IMR-90 (cell line): ENCODE measurements around the gene NDFIP2. TPM values are rescaled to one million over a fixed set of nuclear protein-coding genes. Genes with fewer than 3 reads are reported as not detected.

ENCODE experiments used
- ATAC-seq: fragments of 200-7000 bp; cut with Tn5 transposase; 2 replicates; pipeline ENCODE4 v1.9.1; 2020; ENCODE audit warnings: low read depth, mild to moderate bottlenecking, moderate library complexity
- BruUV-seq: library from RNA; stranded (reverse); fragments of 400-500 nt; replicated peaks from 2 replicates; lab custom pipeline; 2021; lab: Mats Ljungman, UMichigan
- CTCF ChIA-PET: fragments of 300-600 bp; formaldehyde crosslinking; extraction: SDS; loops from one replicate; lab custom pipeline; 2021; ENCODE audit warnings: antibody characterized with exemption; lab: Yijun Ruan, JAX
- POLR2A ChIA-PET: fragments of 300-600 bp; sonication (Branson Sonifier 250); formaldehyde crosslinking; loops from one replicate; lab custom pipeline; 2022; ENCODE audit warnings: antibody characterized with exemption; ENCODE audit not compliant: unreplicated experiment; lab: Charles Lee
- DNase-seq: peaks from one replicate; pipeline ENCODE4 v3.0.0; 2013
- H2AFZ ChIP-seq: replicated peaks from 2 replicates; pipeline ENCODE3; 2013; ENCODE audit warnings: low read length, mild to moderate bottlenecking; ENCODE audit not compliant: poor library complexity
- H2AK5ac ChIP-seq: 2 replicates; pipeline ENCODE4 v1.6.1; 2013; ENCODE audit warnings: low read depth, low read length, inconsistent platforms
- H2AK9ac ChIP-seq: replicated peaks from 2 replicates; pipeline ENCODE3; 2013; ENCODE audit warnings: mild to moderate bottlenecking, low read depth, low read length, moderate library complexity; ENCODE audit not compliant: poor library complexity
- H2BK120ac ChIP-seq: 2 replicates; pipeline ENCODE4 v1.6.1; 2013; ENCODE audit warnings: low read depth, low read length, inconsistent platforms
- H2BK15ac ChIP-seq: 3 replicates; pipeline ENCODE4 v1.6.1; 2013; ENCODE audit warnings: low read depth, low read length, inconsistent platforms
- H2BK20ac ChIP-seq: 2 replicates; pipeline ENCODE4 v1.6.1; 2013; ENCODE audit warnings: low read depth, mild to moderate bottlenecking, inconsistent platforms, low read length, moderate library complexity
- H2BK5ac ChIP-seq: 2 replicates; pipeline ENCODE4 v1.6.1; 2013; ENCODE audit warnings: mild to moderate bottlenecking, low read depth, low read length, inconsistent platforms; ENCODE audit not compliant: poor library complexity, severe bottlenecking
- H3K14ac ChIP-seq: replicated peaks from 2 replicates; pipeline ENCODE4 v1.6.1; 2013; ENCODE audit warnings: low read depth, low read length, inconsistent platforms
- H3K18ac ChIP-seq: 2 replicates; pipeline ENCODE4 v1.6.1; 2013; ENCODE audit warnings: low read depth, low read length, control low read depth
- H3K23ac ChIP-seq: 2 replicates; pipeline ENCODE4 v1.6.1; 2013; ENCODE audit warnings: low read depth, low read length, inconsistent platforms
- H3K27ac ChIP-seq: 2 replicates; pipeline ENCODE4 v1.5.1; 2013; ENCODE audit warnings: mild to moderate bottlenecking, control low read depth, low read length; ENCODE audit not compliant: insufficient read depth
- H3K27me3 ChIP-seq: 2 replicates; pipeline ENCODE4 v1.6.1; 2013; ENCODE audit warnings: low read length; ENCODE audit not compliant: control insufficient read depth, insufficient read depth
- H3K36me3 ChIP-seq: 2 replicates; pipeline ENCODE4 v1.6.1; 2013; ENCODE audit warnings: low read length, mixed read lengths; ENCODE audit not compliant: control insufficient read depth, insufficient read depth
- H3K4ac ChIP-seq: 2 replicates; pipeline ENCODE4 v1.6.1; 2013; ENCODE audit warnings: low read depth, low read length, inconsistent platforms
- H3K4me1 ChIP-seq: 2 replicates; pipeline ENCODE4 v1.6.1; 2013; ENCODE audit warnings: low read length, mixed read lengths; ENCODE audit not compliant: control insufficient read depth, insufficient read depth
- H3K4me2 ChIP-seq: 2 replicates; pipeline ENCODE4 v1.6.1; 2013; ENCODE audit warnings: low read depth, mild to moderate bottlenecking, control low read depth, low read length, moderate library complexity
- H3K4me3 ChIP-seq: 2 replicates; pipeline ENCODE4 v1.5.1; 2013; ENCODE audit warnings: low read depth, mild to moderate bottlenecking, control low read depth, low read length, moderate library complexity; ENCODE audit not compliant: insufficient read depth
- H3K56ac ChIP-seq: 2 replicates; pipeline ENCODE4 v1.6.1; 2013; ENCODE audit warnings: low read length, inconsistent platforms; ENCODE audit not compliant: insufficient read depth; ENCODE audit errors: extremely low read depth
- H3K79me1 ChIP-seq, 2 experiments: 2 replicates each; pipeline ENCODE4 v1.6.1; 2013; ENCODE audit warnings: low read length in 2 of 2, inconsistent platforms in 1 of 2, low read depth in 1 of 2
- H3K9ac ChIP-seq: 2 replicates; pipeline ENCODE4 v1.6.1; 2013; ENCODE audit warnings: low read depth, low read length, control low read depth
- H3K9me1 ChIP-seq: 2 replicates; pipeline ENCODE4 v1.6.1; 2013; ENCODE audit warnings: low read length, inconsistent platforms; ENCODE audit not compliant: insufficient read depth
- H3K9me3 ChIP-seq: 2 replicates; pipeline ENCODE4 v1.6.1; 2013; ENCODE audit warnings: low read length; ENCODE audit not compliant: control insufficient read depth, insufficient read depth
- H4K20me1 ChIP-seq: 2 replicates; pipeline ENCODE4 v1.6.1; 2013; ENCODE audit warnings: low read length, inconsistent platforms; ENCODE audit not compliant: insufficient read depth
- H4K5ac ChIP-seq: 2 replicates; pipeline ENCODE4 v1.6.1; 2013; ENCODE audit warnings: mild to moderate bottlenecking, low read depth, low read length, control low read depth
- H4K8ac ChIP-seq, 2 experiments: 2 replicates each; pipeline ENCODE4 v1.6.1; 2013; ENCODE audit warnings: low read depth in 2 of 2, low read length in 2 of 2, control low read depth in 1 of 2, inconsistent platforms in 1 of 2
- H4K91ac ChIP-seq: 2 replicates; pipeline ENCODE4 v1.6.1; 2013; ENCODE audit warnings: low read depth, low read length, inconsistent platforms; ENCODE audit not compliant: insufficient read depth
- CHD1 ChIP-seq: IDR thresholded peaks from 2 replicates; pipeline ENCODE4 v1.6.1; 2012; ENCODE audit warnings: low read depth, low read length, improper control_type of control experiment
- FOS ChIP-seq: fragments of 150-350 bp; IDR thresholded peaks from 2 replicates; pipeline ENCODE4 v1.6.1; 2016; ENCODE audit warnings: low read depth, low read length
- MAZ ChIP-seq: IDR thresholded peaks from 2 replicates; pipeline ENCODE4 v1.6.1; 2012; ENCODE audit warnings: low read depth, mild to moderate bottlenecking, low read length, improper control_type of control experiment, moderate library complexity, borderline replicate concordance
- MXI1 ChIP-seq: IDR thresholded peaks from 2 replicates; pipeline ENCODE4 v1.6.1; 2012; ENCODE audit warnings: low read depth, mild to moderate bottlenecking, low read length, moderate library complexity, borderline replicate concordance
- POLR2A ChIP-seq: IDR thresholded peaks from 2 replicates; pipeline ENCODE4 v1.6.1; 2012; ENCODE audit warnings: mild to moderate bottlenecking, low read depth, low read length
- RCOR1 ChIP-seq: IDR thresholded peaks from 2 replicates; pipeline ENCODE4 v1.6.1; 2012; ENCODE audit warnings: mild to moderate bottlenecking, low read length, improper control_type of control experiment; ENCODE audit not compliant: insufficient replicate concordance
- RFX5 ChIP-seq: IDR thresholded peaks from 2 replicates; pipeline ENCODE4 v1.8.0; 2012; ENCODE audit warnings: low read depth, mild to moderate bottlenecking, low read length, moderate library complexity
- WGBS, 2 experiments: methylation state at CpG; one replicate each; pipeline versions ENCODE4 v1.1.5 to v1.1.7; 2013; ENCODE audit warnings: missing lambda C conversion rate in 2 of 2; ENCODE audit not compliant: insufficient read length in 1 of 2; ENCODE audit errors: extremely low coverage in 2 of 2; 5-methylcytosine and 5-hydroxymethylcytosine counted together
- dilution Hi-C: fragments of 300-500 bp; cut with HindIII; formaldehyde crosslinking; loops from one replicate; pipeline ENCODE4 v1.14.3; 2018; ENCODE audit warnings: low sequenced_read_pairs; ENCODE audit not compliant: unreplicated experiment
- in situ Hi-C: fragments of 300-500 bp; cut with MboI; formaldehyde crosslinking; loops from 3 replicates; pipeline ENCODE4 v1.14.3; 2019; ENCODE audit warnings: low sequenced_read_pairs, inconsistent platforms, mixed read lengths
- intact Hi-C: fragments of 100-400 bp; cut with micrococcal nuclease; formaldehyde crosslinking; loops from 2 replicates; pipeline ENCODE4 v1.10.0; 2022
- polyA plus RNA-seq, 3 experiments: library from polyadenylated mRNA; depleted of rRNA; stranded (reverse); fragments of >200 nt; gene quantifications; 2 replicates each; pipeline ENCODE4 v1.2.3, GENCODE V29; 2012; ENCODE audit warnings: low replicate concordance in 1 of 3
- total RNA-seq: library from RNA; depleted of rRNA; stranded (reverse); fragments of >200 nt; gene quantifications from 2 replicates; pipeline ENCODE4 v1.2.3, GENCODE V29; 2012

The NDFIP2 gene
- total and polyA plus RNA-seq, 2 of the 4 experiments (the other 2 are of a cell fraction): 23.8 to 25.8 TPM

DNA sequence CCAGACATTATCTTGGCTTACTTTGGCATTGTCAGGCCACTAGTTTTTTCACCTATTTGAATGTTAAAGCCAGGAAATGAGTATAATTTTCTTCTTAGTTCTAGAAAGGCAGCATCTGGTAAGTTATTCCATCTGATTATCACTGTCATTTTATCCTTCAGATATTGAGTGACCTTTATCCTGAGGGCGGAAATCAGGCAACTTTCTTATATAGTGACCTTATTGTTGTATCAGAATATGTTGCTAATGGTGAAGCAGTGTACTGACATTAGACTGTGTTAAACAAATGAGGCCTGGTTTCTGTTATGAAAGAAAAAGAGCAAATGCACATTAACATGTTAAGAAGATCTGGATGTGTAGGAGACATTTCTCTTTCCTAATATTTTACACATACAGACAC lies 5.4 kb upstream of the NDFIP2 start:
- ChIA-PET CTCF (no interaction called here), POLR2A (no interaction called here)
- intact Hi-C loops: no loop called here

More for the DNA sequence above, 5.4 kb upstream of the NDFIP2 start:
- no peak overlapping the region for H4K8ac ChIP-seq
- no peak overlapping the region for H4K5ac ChIP-seq
- H2BK20ac ChIP-seq: no peak overlapping the region
- no peak overlapping the region for H2AK9ac ChIP-seq
- no peak overlapping the region for H3K14ac ChIP-seq
- H2BK5ac ChIP-seq: no peak overlapping the region
- H2AFZ ChIP-seq: no peak overlapping the region
- peaks cover 8% of the 10 kb centered on the region for H3K27me3 ChIP-seq
- no peak overlapping the region for H3K4me2 ChIP-seq
- H3K56ac ChIP-seq: no peak overlapping the region
- H3K79me1 ChIP-seq: no peaks in the 10 kb centered on the region
- no CpG with 5 or more reads among the region's 1 CpG for WGBS, 2 experiments
- no peak overlapping the region for H2BK120ac ChIP-seq
- H4K91ac ChIP-seq: no peak overlapping the region
- no peak for ATAC-seq
- H3K23ac ChIP-seq: no peak overlapping the region
- dilution Hi-C loops: no loop called here
- no peak overlapping the region for H3K4ac ChIP-seq
- H4K20me1 ChIP-seq: no peaks in the 10 kb centered on the region
- H3K9me3 ChIP-seq: no peaks in the 10 kb centered on the region
- H2AK5ac ChIP-seq: no peak overlapping the region
- H3K9ac ChIP-seq: no peak overlapping the region
- no TSS peak for BruUV-seq
- in situ Hi-C loops: no loop called here
- H2BK15ac ChIP-seq: no peak overlapping the region
- no peak overlapping the region for H3K27ac ChIP-seq
- TF ChIP-seq MXI1: no peak
- no peak for TF ChIP-seq RCOR1
- no peak for TF ChIP-seq POLR2A
- no peak for TF ChIP-seq FOS
- TF ChIP-seq RFX5: no peak
- TF ChIP-seq CHD1: no peak
- TF ChIP-seq MAZ: no peak
- no peaks in the 10 kb centered on the region for H3K9me1 ChIP-seq
- H3K4me1 ChIP-seq: no peaks in the 10 kb centered on the region
- no peak for DNase-seq
- H3K36me3 ChIP-seq: no peaks in the 10 kb centered on the region
- no peak overlapping the region for H3K18ac ChIP-seq
- H3K4me3 ChIP-seq: no peak overlapping the region
